Renal pelvis (tissue), 4 donors: ENCODE measurements around the gene CDC25A. TPM values are rescaled to one million over a fixed set of nuclear protein-coding genes. Genes with fewer than 3 reads are reported as not detected.

Source experiments
- DNase-seq: peaks from one replicate; pipeline ENCODE4 v3.0.0-alpha.2; 2013
- polyA plus RNA-seq, 3 donors: library from polyadenylated mRNA; unstranded; fragments of 120-200 nt; gene quantifications; one replicate each; pipeline ENCODE4 v1.2.1, GENCODE V29; 2013; ENCODE audit not compliant: insufficient read length in 3 of 3

The CDC25A gene
- polyA plus RNA-seq, 3 donors, result 11.0 to 13.1 (median 12.2) TPM

- DNase-seq, result no peak
These were observed 44.6 kb downstream of the CDC25A start for GRCh38 chr3:48143567-48143966.

GRCh38 chr3:48142316-48142870 lies 45.8 kb downstream of the CDC25A start:
- no peak for DNase-seq

- no peak for DNase-seq
These were observed 46.5 kb downstream of the CDC25A start for GRCh38 chr3:48141604-48142137.

- no peak for DNase-seq
These were observed 47.1 kb downstream of the CDC25A start for GRCh38 chr3:48140936-48141603.

- no peak for DNase-seq
These were observed 47.9 kb downstream of the CDC25A start for GRCh38 chr3:48140336-48140757.

- DNase-seq, result no peak
These were observed 50.7 kb downstream of the CDC25A start for GRCh38 chr3:48137425-48137999.

- no peak for DNase-seq
These were observed 52.4 kb downstream of the CDC25A start for GRCh38 chr3:48135552-48136495.

- DNase-seq, result peak; percentile 89
These were observed 57.8 kb downstream of the CDC25A start for GRCh38 chr3:48130321-48130904.

- DNase-seq, result no peak
These were observed 58.3 kb downstream of the CDC25A start for GRCh38 chr3:48129921-48130320.

GRCh38 chr3:48128774-48129173 lies 59.4 kb downstream of the CDC25A start:
- no peak for DNase-seq

GRCh38 chr3:48125886-48126622 lies 62.2 kb downstream of the CDC25A start:
- no peak for DNase-seq

- no peak for DNase-seq
These were observed 63.1 kb downstream of the CDC25A start for GRCh38 chr3:48125013-48125705.

GRCh38 chr3:48123346-48123745 lies 64.9 kb downstream of the CDC25A start:
- DNase-seq, result no peak

- DNase-seq, result no peak
These were observed 65.7 kb downstream of the CDC25A start for GRCh38 chr3:48122504-48122903.

GRCh38 chr3:48120223-48120622 lies 68.0 kb downstream of the CDC25A start:
- DNase-seq, result no peak

GRCh38 chr3:48119505-48120193 lies 68.6 kb downstream of the CDC25A start:
- peak; percentile 42 for DNase-seq

- no peak for DNase-seq
These were observed 69.3 kb downstream of the CDC25A start for GRCh38 chr3:48118928-48119327.

- DNase-seq, result no peak
These were observed 69.9 kb downstream of the CDC25A start for GRCh38 chr3:48118322-48118721.

- no peak for DNase-seq
These were observed 75.4 kb downstream of the CDC25A start for GRCh38 chr3:48112813-48113212.
